Liver (tissue), 9 donors: Measurements from ENCODE around the gene LRRC25. TPM values are rescaled to one million over a fixed set of nuclear protein-coding genes. Genes with fewer than 3 reads are reported as not detected.

Experiments
- DNase-seq: peaks from one replicate; pipeline ENCODE4 v3.0.0-alpha.2; 2017; ENCODE audit warnings: low spot score
- H3K27ac ChIP-seq, 2 donors: one replicate each; pipeline ENCODE4 v1.7.0; 2013; ENCODE audit warnings: inconsistent platforms in 2 of 2, low read length in 2 of 2, control low read depth in 1 of 2, low read depth in 1 of 2, mild to moderate bottlenecking in 1 of 2
- H3K27me3 ChIP-seq, 4 donors: one replicate each; pipeline versions ENCODE4 v1.6.1 to v1.7.0; 2013; ENCODE audit warnings: low read length in 3 of 4, inconsistent platforms in 1 of 4, mild to moderate bottlenecking in 1 of 4, moderate library complexity in 1 of 4; ENCODE audit not compliant: control insufficient read depth in 4 of 4, insufficient read depth in 4 of 4
- H3K36me3 ChIP-seq, 4 donors: one replicate each; pipeline versions ENCODE4 v1.6.1 to v1.7.0; 2013; ENCODE audit warnings: low read length in 3 of 4, mild to moderate bottlenecking in 3 of 4, low read depth in 1 of 4, moderate library complexity in 1 of 4; ENCODE audit not compliant: control insufficient read depth in 4 of 4, insufficient read depth in 3 of 4
- H3K4me1 ChIP-seq, 4 donors: one replicate each; pipeline versions ENCODE4 v1.6.1 to v1.7.0; 2013; ENCODE audit warnings: low read length in 3 of 4, mild to moderate bottlenecking in 3 of 4, moderate library complexity in 1 of 4; ENCODE audit not compliant: control insufficient read depth in 4 of 4, insufficient read depth in 4 of 4
- H3K4me3 ChIP-seq, 3 donors: one replicate each; pipeline versions ENCODE4 v1.6.1 to v1.7.0; 2013; ENCODE audit warnings: low read length in 3 of 3, control low read depth in 1 of 3, low read depth in 1 of 3, mild to moderate bottlenecking in 1 of 3
- H3K9ac ChIP-seq, 2 donors: one replicate each; pipeline ENCODE4 v1.7.0; 2013; ENCODE audit warnings: low read length in 2 of 2, mild to moderate bottlenecking in 2 of 2, moderate library complexity in 2 of 2, control low read depth in 1 of 2, low read depth in 1 of 2
- H3K9me3 ChIP-seq, 4 donors: one replicate each; pipeline versions ENCODE4 v1.6.1 to v1.7.0; 2013; ENCODE audit warnings: low read length in 3 of 4; ENCODE audit not compliant: control insufficient read depth in 4 of 4
- ATF3 ChIP-seq: IDR thresholded peaks from 2 replicates; pipeline ENCODE4 v1.6.1; 2016; ENCODE audit warnings: antibody characterized with exemption
- EGR1 ChIP-seq, 2 donors: IDR thresholded peaks; 2 replicates each; pipeline ENCODE4 v1.6.1; 2016 to 2018; ENCODE audit warnings: antibody characterized with exemption in 2 of 2, low read depth in 2 of 2
- FOXA1 ChIP-seq: IDR thresholded peaks from 2 replicates; pipeline ENCODE4 v1.6.1; 2016; ENCODE audit warnings: antibody characterized with exemption
- FOXA2 ChIP-seq: IDR thresholded peaks from 2 replicates; pipeline ENCODE4 v1.6.1; 2016; ENCODE audit warnings: antibody characterized with exemption
- GABPA ChIP-seq, 2 donors: IDR thresholded peaks in 1 of 2; conservative IDR thresholded peaks in 1 of 2; 2 replicates each; pipeline ENCODE4 v1.6.1; 2016; ENCODE audit warnings: antibody characterized with exemption in 2 of 2, mild to moderate bottlenecking in 1 of 2, moderate library complexity in 1 of 2
- HNF4A ChIP-seq, 2 donors: conservative IDR thresholded peaks; 2 replicates each; pipeline ENCODE4 v1.6.1; 2016; ENCODE audit warnings: antibody characterized with exemption in 2 of 2, mild to moderate bottlenecking in 2 of 2
- HNF4G ChIP-seq: IDR thresholded peaks from 2 replicates; pipeline ENCODE4 v1.6.1; 2016; ENCODE audit warnings: antibody characterized with exemption
- JUND ChIP-seq, 2 donors: IDR thresholded peaks; 2 replicates each; pipeline ENCODE4 v1.6.1; 2016; ENCODE audit warnings: antibody characterized with exemption in 2 of 2
- MAX ChIP-seq: IDR thresholded peaks from 2 replicates; pipeline ENCODE4 v1.6.1; 2016; ENCODE audit warnings: antibody characterized with exemption
- NR2F2 ChIP-seq: IDR thresholded peaks from 2 replicates; pipeline ENCODE4 v1.6.1; 2016; ENCODE audit warnings: antibody characterized with exemption
- RAD21 ChIP-seq, 2 donors: IDR thresholded peaks; 2 replicates each; pipeline ENCODE4 v1.6.1; 2016; ENCODE audit warnings: antibody characterized with exemption in 2 of 2, mild to moderate bottlenecking in 2 of 2
- RXRA ChIP-seq, 2 donors: IDR thresholded peaks; 2 replicates each; pipeline ENCODE4 v1.6.1; 2017 to 2018; ENCODE audit warnings: antibody characterized with exemption in 2 of 2, mild to moderate bottlenecking in 1 of 2
- SP1 ChIP-seq: IDR thresholded peaks from 2 replicates; pipeline ENCODE4 v1.6.1; 2018; ENCODE audit warnings: antibody characterized with exemption, mild to moderate bottlenecking
- TAF1 ChIP-seq: conservative IDR thresholded peaks from 2 replicates; pipeline ENCODE4 v1.6.1; 2016; ENCODE audit warnings: antibody characterized with exemption, mild to moderate bottlenecking
- YY1 ChIP-seq: IDR thresholded peaks from 2 replicates; pipeline ENCODE4 v1.6.1; 2016; ENCODE audit warnings: antibody characterized with exemption, mild to moderate bottlenecking
- WGBS: extraction: QIAGEN DNeasy Blood & Tissue Kit; methylation state at CpG from one replicate; pipeline ENCODE4 v1.1.7; 2013; 5-methylcytosine and 5-hydroxymethylcytosine counted together
- polyA plus RNA-seq, 2 donors: library from polyadenylated mRNA; stranded (reverse) in 1 of 2; unstranded in 1 of 2; fragments of 200-250 nt in 1 of 2; fragments of >200 nt in 1 of 2; fragmentation: Nextera tagmentation in 1 of 2; extraction: Ambion mirVana in 1 of 2; gene quantifications; one replicate each; pipeline versions ENCODE4 v1.2.1 to v1.2.3, GENCODE V29; 2013 to 2015
- total RNA-seq, 2 donors: library from RNA; depleted of rRNA; stranded (reverse); fragments of >200 nt; gene quantifications; one replicate each; pipeline ENCODE4 v1.2.3, GENCODE V29; 2014
- TF ChIP-seq, protein P1 (sequence below): IDR thresholded peaks from 2 replicates; pipeline ENCODE4 v1.6.1; 2016; ENCODE audit warnings: antibody characterized with exemption
- TF ChIP-seq, protein P2 (sequence below): IDR thresholded peaks from 2 replicates; pipeline ENCODE4 v1.6.1; 2016; ENCODE audit warnings: antibody characterized with exemption, mild to moderate bottlenecking
- TF ChIP-seq, protein P3 (sequence below): fragments of 150-350 bp; IDR thresholded peaks from 2 replicates; pipeline ENCODE4 v1.5.1; 2017; ENCODE audit warnings: improper control_type of control experiment, low read depth, low read length; ENCODE audit not compliant: missing input control
- donor health status: healthy.
- donor health status: healthy.
- donor health status: healthy.
- donor health status: healthy.
- donor health status: healthy.

Gene LRRC25
- total and polyA plus RNA-seq, 4 donors, result 2.3 to 13.4 (median 6.9) TPM

- H3K4me3 ChIP-seq, result peak overlapping the region in 2 of 3 donors; percentile 37 to 43
- 48% methylated on average over 14 of the region's 14 CpGs for WGBS
- peak overlapping the region in 1 of 2 donors; percentile 59 for H3K9ac ChIP-seq
- peak overlapping the region; percentile 90 for H3K27ac ChIP-seq
- TF ChIP-seq NR2F2 (no peak), FOXA1 (no peak), FOXA2 (no peak), GABPA (IDR thresholded peaks at IDR 0.05 in 1 of 2, conservative IDR thresholded peaks at IDR 0.05 in 1 of 2) (no peak), TAF1 (no peak), SP1 (no peak), MAX (no peak), HNF4G (no peak), ATF3 (no peak), EGR1 (IDR thresholded peaks at IDR 0.05; ENCODE audit: low read depth in 2 of 2) (no peak), HNF4A (conservative IDR thresholded peaks at IDR 0.05) (peak in 1 of 2 donors; percentile 50), YY1 (peak; percentile 45), RAD21 (IDR thresholded peaks at IDR 0.05) (no peak), JUND (IDR thresholded peaks at IDR 0.05) (no peak), RXRA (IDR thresholded peaks at IDR 0.05) (peak in 1 of 2 donors; percentile 67)
- TF ChIP-seq, protein P1, sequence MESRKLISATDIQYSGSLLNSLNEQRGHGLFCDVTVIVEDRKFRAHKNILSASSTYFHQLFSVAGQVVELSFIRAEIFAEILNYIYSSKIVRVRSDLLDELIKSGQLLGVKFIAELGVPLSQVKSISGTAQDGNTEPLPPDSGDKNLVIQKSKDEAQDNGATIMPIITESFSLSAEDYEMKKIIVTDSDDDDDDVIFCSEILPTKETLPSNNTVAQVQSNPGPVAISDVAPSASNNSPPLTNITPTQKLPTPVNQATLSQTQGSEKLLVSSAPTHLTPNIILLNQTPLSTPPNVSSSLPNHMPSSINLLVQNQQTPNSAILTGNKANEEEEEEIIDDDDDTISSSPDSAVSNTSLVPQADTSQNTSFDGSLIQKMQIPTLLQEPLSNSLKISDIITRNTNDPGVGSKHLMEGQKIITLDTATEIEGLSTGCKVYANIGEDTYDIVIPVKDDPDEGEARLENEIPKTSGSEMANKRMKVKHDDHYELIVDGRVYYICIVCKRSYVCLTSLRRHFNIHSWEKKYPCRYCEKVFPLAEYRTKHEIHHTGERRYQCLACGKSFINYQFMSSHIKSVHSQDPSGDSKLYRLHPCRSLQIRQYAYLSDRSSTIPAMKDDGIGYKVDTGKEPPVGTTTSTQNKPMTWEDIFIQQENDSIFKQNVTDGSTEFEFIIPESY, result no peak
- TF ChIP-seq, protein P2, sequence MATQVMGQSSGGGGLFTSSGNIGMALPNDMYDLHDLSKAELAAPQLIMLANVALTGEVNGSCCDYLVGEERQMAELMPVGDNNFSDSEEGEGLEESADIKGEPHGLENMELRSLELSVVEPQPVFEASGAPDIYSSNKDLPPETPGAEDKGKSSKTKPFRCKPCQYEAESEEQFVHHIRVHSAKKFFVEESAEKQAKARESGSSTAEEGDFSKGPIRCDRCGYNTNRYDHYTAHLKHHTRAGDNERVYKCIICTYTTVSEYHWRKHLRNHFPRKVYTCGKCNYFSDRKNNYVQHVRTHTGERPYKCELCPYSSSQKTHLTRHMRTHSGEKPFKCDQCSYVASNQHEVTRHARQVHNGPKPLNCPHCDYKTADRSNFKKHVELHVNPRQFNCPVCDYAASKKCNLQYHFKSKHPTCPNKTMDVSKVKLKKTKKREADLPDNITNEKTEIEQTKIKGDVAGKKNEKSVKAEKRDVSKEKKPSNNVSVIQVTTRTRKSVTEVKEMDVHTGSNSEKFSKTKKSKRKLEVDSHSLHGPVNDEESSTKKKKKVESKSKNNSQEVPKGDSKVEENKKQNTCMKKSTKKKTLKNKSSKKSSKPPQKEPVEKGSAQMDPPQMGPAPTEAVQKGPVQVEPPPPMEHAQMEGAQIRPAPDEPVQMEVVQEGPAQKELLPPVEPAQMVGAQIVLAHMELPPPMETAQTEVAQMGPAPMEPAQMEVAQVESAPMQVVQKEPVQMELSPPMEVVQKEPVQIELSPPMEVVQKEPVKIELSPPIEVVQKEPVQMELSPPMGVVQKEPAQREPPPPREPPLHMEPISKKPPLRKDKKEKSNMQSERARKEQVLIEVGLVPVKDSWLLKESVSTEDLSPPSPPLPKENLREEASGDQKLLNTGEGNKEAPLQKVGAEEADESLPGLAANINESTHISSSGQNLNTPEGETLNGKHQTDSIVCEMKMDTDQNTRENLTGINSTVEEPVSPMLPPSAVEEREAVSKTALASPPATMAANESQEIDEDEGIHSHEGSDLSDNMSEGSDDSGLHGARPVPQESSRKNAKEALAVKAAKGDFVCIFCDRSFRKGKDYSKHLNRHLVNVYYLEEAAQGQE, result no peak
- TF ChIP-seq, protein P3, sequence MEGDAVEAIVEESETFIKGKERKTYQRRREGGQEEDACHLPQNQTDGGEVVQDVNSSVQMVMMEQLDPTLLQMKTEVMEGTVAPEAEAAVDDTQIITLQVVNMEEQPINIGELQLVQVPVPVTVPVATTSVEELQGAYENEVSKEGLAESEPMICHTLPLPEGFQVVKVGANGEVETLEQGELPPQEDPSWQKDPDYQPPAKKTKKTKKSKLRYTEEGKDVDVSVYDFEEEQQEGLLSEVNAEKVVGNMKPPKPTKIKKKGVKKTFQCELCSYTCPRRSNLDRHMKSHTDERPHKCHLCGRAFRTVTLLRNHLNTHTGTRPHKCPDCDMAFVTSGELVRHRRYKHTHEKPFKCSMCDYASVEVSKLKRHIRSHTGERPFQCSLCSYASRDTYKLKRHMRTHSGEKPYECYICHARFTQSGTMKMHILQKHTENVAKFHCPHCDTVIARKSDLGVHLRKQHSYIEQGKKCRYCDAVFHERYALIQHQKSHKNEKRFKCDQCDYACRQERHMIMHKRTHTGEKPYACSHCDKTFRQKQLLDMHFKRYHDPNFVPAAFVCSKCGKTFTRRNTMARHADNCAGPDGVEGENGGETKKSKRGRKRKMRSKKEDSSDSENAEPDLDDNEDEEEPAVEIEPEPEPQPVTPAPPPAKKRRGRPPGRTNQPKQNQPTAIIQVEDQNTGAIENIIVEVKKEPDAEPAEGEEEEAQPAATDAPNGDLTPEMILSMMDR, result no peak
- peaks cover 0 to 5% (median 0%) of the 10 kb centered on the region in 4 donors for H3K36me3 ChIP-seq
- no peaks in the 10 kb centered on the region for H3K9me3 ChIP-seq
- H3K27me3 ChIP-seq, result no peaks in the 10 kb centered on the region
- DNase-seq, result no peak
- peaks cover 8 to 34% (median 19%) of the 10 kb centered on the region in 4 donors for H3K4me1 ChIP-seq
Observed at GRCh38 chr19:18386543-18387271, 10.7 kb downstream of the LRRC25 start.
